IPS-18c (cell line): ENCODE data around the gene REX1BD.
"Not testable (repeated sequence)": the region's sequence is repeated elsewhere in the genome, so short reads cannot be mapped to it uniquely, and the experiment has no call there.

ENCODE experiments used
- H3K4me3 ChIP-seq: 2 replicates; pipeline ENCODE4 v1.7.0; 2013; ENCODE audit warnings: low read depth, mild to moderate bottlenecking, low read length, moderate library complexity; ENCODE audit not compliant: insufficient read depth
- H3K9me3 ChIP-seq: one replicate; pipeline ENCODE4 v1.6.1; 2013; ENCODE audit warnings: mild to moderate bottlenecking, low read length, moderate library complexity; ENCODE audit not compliant: control insufficient read depth, insufficient read depth

The REX1BD gene

GRCh38 chr19:18588611-18589379 is at the start of gene REX1BD:
Gene REX1BD (plus strand): TSS chr19:18588798. CDS start chr19:18588802, 4 bp downstream.
- Histone ChIP-seq H3K4me3 (peak within 1 kb of the TSS; percentile 99), H3K9me3 (no peaks in the 10 kb centered on the region)

- no peak overlapping the region for H3K4me3 ChIP-seq
- H3K9me3 ChIP-seq, result no peaks in the 10 kb centered on the region
Observed at GRCh38 chr19:18539372-18539771, 49.2 kb upstream of the REX1BD start.

GRCh38 chr19:18540200-18540599 is 48.4 kb upstream of the REX1BD start:
- H3K4me3 ChIP-seq, H3K9me3 ChIP-seq: not testable (repeated sequence)

GRCh38 chr19:18541258-18541991 is 47.2 kb upstream of the REX1BD start:
- H3K4me3 ChIP-seq, result no peak overlapping the region
- H3K9me3 ChIP-seq, result no peaks in the 10 kb centered on the region

GRCh38 chr19:18541992-18542940 is 46.3 kb upstream of the REX1BD start:
- Histone ChIP-seq H3K4me3 (peak overlapping the region; percentile 55), H3K9me3 (no peaks in the 10 kb centered on the region)

GRCh38 chr19:18542941-18543813 is 45.4 kb upstream of the REX1BD start, which contains the start of gene FKBP8:
Gene FKBP8 (minus strand): TSS chr19:18543573. CDS start chr19:18541970, 1,603 bp downstream.
- no peaks in the 10 kb centered on the region for H3K9me3 ChIP-seq
- H3K4me3 ChIP-seq, result peak within 1 kb of the TSS; percentile 55

GRCh38 chr19:18543814-18544475 is 44.7 kb upstream of the REX1BD start:
- H3K4me3 ChIP-seq, result peak overlapping the region; percentile 29; the same call in 1 of the 2 replicates
- no peaks in the 10 kb centered on the region for H3K9me3 ChIP-seq

GRCh38 chr19:18551631-18552030 is 37.0 kb upstream of the REX1BD start:
- Histone ChIP-seq H3K9me3 (no peaks in the 10 kb centered on the region), H3K4me3 (no peak overlapping the region)

GRCh38 chr19:18557411-18558201 is 31.0 kb upstream of the REX1BD start, which contains the start of gene KXD1:
Gene KXD1 (plus strand): TSS chr19:18557870. CDS start chr19:18562057, 4,187 bp downstream.
- no peaks in the 10 kb centered on the region for H3K9me3 ChIP-seq
- H3K4me3 ChIP-seq, result peak within 1 kb of the TSS; percentile 83

- peak overlapping the region; percentile 83 for H3K4me3 ChIP-seq
- no peaks in the 10 kb centered on the region for H3K9me3 ChIP-seq
Observed at GRCh38 chr19:18558202-18558555, 30.4 kb upstream of the REX1BD start.

- Histone ChIP-seq H3K9me3 (no peaks in the 10 kb centered on the region), H3K4me3 (peak overlapping the region; percentile 83; the same call in 1 of the 2 replicates)
Observed at GRCh38 chr19:18558604-18559003, 30.0 kb upstream of the REX1BD start.

GRCh38 chr19:18559685-18560084 is 28.9 kb upstream of the REX1BD start:
- H3K4me3 ChIP-seq, result no peak overlapping the region

GRCh38 chr19:18562086-18562485 is 26.5 kb upstream of the REX1BD start:
- Histone ChIP-seq H3K9me3 (no peaks in the 10 kb centered on the region), H3K4me3 (no peak overlapping the region)

More at GRCh38 chr19:18559685-18560084, 28.9 kb upstream of the REX1BD start:
- no peaks in the 10 kb centered on the region for H3K9me3 ChIP-seq

- H3K4me3 ChIP-seq, result no peak overlapping the region
- H3K9me3 ChIP-seq, result no peaks in the 10 kb centered on the region
Observed at GRCh38 chr19:18566953-18567352, 21.6 kb upstream of the REX1BD start.

GRCh38 chr19:18568367-18568766 is 20.2 kb upstream of the REX1BD start:
- peaks cover under 1% of the 10 kb centered on the region for H3K9me3 ChIP-seq
- H3K4me3 ChIP-seq, result no peak overlapping the region
